Heart left ventricle (tissue), 13 donors: ENCODE results near the gene PSMB2.

Source experiments
- POLR2A ChIP-seq, 2 donors: fragments of 450-650 bp; IDR thresholded peaks; one replicate each; pipeline ENCODE4 v1.6.1; 2017; ENCODE audit warnings: antibody characterized with exemption in 2 of 2, mild to moderate bottlenecking in 2 of 2, moderate library complexity in 2 of 2
- TF ChIP-seq, protein P1 (sequence below), 12 donors: fragments of 200-600 bp; sonication (generic) in 4 of 12; IDR thresholded peaks; one replicate each; pipeline versions ENCODE4 v1.5.0 to v1.8.0; 2018 to 2022; ENCODE audit warnings: antibody characterized with exemption in 12 of 12, mild to moderate bottlenecking in 5 of 12
- donor health status: ischemic (EF 13 %, LVEDD 7.1; RV severe dilation, severe dysfunction).
- donor health status: DM: no; HTN: yes; CAD: no.
- donor health status: DM: no; HTN: no; CAD: no.
- donor health status: ischemic (EF 25% LVEDD 6.9; RV normal size, moderate dysfunction).
- donor health status: ischemic (EF 25% LVEDD 5.7; RV mildly dilated, moderate dysfunction).
- donor health status: ischemic (EF 35%, LVEDD 5.7; RV mildly dilated, moderate dysfunction).
- donor health status: nonischemic (EF 11% LVEDD 7.7; RV severe dilation, severe dysfunction).
- donor health status: DM: yes; HTN: yes; CAD: no.
- donor health status: PGD.
- donor health status: ischemic (EF 29% LVEDD 5.4; RV normal size, mild dysfunction).
- donor health status: nonischemic (EF 23%, LVEDD 6.1; RV moderate dilation, normal function).

DNA sequence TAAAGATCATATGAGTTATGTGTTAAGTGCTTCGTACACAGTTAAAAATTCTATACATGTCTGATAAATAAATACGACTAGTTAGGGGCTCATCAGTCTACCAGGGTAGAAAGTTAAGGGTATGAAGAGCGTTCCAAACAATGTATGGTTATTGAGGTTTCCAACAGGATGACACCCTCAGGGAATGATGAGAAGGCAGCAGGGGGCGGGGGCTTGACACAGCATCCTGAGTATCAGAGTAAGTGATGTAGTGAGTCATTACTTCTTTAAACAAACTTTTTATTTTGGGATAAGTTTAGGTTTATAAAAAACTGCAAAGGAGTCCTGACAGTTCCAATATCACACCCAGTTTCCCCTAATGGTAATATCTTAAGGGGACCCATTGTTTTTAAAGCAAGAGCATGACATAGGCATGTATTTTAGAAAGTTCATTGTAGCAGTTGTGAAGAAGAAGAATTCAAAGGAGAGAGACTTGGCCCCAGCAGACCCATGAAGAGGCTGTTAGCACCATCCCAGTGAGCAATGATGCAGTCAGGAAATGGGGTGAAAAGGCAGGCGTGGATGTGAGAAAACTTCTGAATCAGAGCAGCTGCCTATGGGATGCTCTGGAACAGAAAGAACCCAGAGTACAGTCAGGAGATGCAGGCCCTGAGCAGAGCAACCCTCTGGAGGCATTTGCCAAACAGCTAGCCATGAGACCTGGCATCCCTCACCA, 15.0 kb upstream of the PSMB2 start:
- TF ChIP-seq, protein P1, sequence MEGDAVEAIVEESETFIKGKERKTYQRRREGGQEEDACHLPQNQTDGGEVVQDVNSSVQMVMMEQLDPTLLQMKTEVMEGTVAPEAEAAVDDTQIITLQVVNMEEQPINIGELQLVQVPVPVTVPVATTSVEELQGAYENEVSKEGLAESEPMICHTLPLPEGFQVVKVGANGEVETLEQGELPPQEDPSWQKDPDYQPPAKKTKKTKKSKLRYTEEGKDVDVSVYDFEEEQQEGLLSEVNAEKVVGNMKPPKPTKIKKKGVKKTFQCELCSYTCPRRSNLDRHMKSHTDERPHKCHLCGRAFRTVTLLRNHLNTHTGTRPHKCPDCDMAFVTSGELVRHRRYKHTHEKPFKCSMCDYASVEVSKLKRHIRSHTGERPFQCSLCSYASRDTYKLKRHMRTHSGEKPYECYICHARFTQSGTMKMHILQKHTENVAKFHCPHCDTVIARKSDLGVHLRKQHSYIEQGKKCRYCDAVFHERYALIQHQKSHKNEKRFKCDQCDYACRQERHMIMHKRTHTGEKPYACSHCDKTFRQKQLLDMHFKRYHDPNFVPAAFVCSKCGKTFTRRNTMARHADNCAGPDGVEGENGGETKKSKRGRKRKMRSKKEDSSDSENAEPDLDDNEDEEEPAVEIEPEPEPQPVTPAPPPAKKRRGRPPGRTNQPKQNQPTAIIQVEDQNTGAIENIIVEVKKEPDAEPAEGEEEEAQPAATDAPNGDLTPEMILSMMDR (IDR thresholded peaks at IDR 0.05) = no peak
- no peak for TF ChIP-seq POLR2A (IDR thresholded peaks at IDR 0.05)
